ENCODE data around the gene ARHGAP10.

DNA sequence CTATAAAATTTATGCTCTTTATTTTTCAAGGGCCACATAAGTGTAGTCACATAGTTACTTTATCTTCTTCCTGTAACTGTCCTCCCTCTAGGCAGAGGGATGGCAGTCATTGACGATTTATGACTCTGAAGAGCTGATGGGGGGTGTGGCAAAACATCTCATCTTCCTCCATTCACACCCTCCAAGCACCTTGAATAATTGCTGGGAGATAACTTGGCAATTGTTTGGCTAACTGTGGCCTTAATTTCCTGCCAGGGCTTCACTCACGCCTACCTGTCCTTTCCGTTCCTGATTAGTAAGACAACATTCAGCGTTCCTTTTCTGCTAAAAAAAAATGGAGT, 329.2 kb downstream of the ARHGAP10 start:
- TF ChIP-seq POLR2A (IDR thresholded peaks at IDR 0.05) = no peak
- TF ChIP-seq, protein P1, sequence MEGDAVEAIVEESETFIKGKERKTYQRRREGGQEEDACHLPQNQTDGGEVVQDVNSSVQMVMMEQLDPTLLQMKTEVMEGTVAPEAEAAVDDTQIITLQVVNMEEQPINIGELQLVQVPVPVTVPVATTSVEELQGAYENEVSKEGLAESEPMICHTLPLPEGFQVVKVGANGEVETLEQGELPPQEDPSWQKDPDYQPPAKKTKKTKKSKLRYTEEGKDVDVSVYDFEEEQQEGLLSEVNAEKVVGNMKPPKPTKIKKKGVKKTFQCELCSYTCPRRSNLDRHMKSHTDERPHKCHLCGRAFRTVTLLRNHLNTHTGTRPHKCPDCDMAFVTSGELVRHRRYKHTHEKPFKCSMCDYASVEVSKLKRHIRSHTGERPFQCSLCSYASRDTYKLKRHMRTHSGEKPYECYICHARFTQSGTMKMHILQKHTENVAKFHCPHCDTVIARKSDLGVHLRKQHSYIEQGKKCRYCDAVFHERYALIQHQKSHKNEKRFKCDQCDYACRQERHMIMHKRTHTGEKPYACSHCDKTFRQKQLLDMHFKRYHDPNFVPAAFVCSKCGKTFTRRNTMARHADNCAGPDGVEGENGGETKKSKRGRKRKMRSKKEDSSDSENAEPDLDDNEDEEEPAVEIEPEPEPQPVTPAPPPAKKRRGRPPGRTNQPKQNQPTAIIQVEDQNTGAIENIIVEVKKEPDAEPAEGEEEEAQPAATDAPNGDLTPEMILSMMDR (IDR thresholded peaks at IDR 0.05) = no peak

All from Peyer's patch (tissue), 4 donors.